ENCODE results near the gene CD200R1.

CD200R1 gene

DNA sequence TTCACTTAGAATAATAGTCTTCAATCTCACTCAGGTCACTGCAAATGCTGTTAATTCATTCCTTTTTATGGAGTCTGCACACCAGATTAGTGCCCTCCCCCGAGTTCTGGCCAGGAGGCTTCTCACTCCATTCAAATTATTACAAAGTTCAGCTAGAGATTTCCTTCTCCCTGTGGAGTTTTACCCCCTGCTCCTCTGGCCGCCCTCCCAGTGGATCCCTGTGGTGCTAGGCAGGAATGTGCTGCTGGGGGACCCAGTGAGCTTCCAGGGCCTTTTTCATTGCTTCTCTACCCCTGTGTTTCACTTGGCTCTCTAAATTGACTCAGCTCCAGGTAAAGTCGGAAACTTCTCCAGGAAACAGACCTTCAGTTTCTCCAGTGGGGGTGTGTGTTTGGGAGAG, 85.5 kb downstream of the CD200R1 start (continued):
- TF ChIP-seq, protein P1, sequence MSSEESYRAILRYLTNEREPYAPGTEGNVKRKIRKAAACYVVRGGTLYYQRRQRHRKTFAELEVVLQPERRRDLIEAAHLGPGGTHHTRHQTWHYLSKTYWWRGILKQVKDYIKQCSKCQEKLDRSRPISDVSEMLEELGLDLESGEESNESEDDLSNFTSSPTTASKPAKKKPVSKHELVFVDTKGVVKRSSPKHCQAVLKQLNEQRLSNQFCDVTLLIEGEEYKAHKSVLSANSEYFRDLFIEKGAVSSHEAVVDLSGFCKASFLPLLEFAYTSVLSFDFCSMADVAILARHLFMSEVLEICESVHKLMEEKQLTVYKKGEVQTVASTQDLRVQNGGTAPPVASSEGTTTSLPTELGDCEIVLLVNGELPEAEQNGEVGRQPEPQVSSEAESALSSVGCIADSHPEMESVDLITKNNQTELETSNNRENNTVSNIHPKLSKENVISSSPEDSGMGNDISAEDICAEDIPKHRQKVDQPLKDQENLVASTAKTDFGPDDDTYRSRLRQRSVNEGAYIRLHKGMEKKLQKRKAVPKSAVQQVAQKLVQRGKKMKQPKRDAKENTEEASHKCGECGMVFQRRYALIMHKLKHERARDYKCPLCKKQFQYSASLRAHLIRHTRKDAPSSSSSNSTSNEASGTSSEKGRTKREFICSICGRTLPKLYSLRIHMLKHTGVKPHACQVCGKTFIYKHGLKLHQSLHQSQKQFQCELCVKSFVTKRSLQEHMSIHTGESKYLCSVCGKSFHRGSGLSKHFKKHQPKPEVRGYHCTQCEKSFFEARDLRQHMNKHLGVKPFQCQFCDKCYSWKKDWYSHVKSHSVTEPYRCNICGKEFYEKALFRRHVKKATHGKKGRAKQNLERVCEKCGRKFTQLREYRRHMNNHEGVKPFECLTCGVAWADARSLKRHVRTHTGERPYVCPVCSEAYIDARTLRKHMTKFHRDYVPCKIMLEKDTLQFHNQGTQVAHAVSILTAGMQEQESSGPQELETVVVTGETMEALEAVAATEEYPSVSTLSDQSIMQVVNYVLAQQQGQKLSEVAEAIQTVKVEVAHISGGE (tag by site-specific recombination; conservative IDR thresholded peaks at IDR 0.05; ENCODE audit: low read depth), result no peak
- TF ChIP-seq ZNF792 (tag by site-specific recombination; IDR thresholded peaks at IDR 0.05) (no peak), HOXC10 (CRISPR knock-in tag; IDR thresholded peaks at IDR 0.05) (no peak), ZNF629 (tag by site-specific recombination; IDR thresholded peaks at IDR 0.05) (no peak)
- TF ChIP-seq, protein P2, sequence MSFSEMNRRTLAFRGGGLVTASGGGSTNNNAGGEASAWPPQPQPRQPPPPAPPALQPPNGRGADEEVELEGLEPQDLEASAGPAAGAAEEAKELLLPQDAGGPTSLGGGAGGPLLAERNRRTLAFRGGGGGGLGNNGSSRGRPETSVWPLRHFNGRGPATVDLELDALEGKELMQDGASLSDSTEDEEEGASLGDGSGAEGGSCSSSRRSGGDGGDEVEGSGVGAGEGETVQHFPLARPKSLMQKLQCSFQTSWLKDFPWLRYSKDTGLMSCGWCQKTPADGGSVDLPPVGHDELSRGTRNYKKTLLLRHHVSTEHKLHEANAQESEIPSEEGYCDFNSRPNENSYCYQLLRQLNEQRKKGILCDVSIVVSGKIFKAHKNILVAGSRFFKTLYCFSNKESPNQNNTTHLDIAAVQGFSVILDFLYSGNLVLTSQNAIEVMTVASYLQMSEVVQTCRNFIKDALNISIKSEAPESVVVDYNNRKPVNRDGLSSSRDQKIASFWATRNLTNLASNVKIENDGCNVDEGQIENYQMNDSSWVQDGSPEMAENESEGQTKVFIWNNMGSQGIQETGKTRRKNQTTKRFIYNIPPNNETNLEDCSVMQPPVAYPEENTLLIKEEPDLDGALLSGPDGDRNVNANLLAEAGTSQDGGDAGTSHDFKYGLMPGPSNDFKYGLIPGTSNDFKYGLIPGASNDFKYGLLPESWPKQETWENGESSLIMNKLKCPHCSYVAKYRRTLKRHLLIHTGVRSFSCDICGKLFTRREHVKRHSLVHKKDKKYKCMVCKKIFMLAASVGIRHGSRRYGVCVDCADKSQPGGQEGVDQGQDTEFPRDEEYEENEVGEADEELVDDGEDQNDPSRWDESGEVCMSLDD (tag by site-specific recombination; IDR thresholded peaks at IDR 0.05), result no peak
- TF ChIP-seq, protein P3, sequence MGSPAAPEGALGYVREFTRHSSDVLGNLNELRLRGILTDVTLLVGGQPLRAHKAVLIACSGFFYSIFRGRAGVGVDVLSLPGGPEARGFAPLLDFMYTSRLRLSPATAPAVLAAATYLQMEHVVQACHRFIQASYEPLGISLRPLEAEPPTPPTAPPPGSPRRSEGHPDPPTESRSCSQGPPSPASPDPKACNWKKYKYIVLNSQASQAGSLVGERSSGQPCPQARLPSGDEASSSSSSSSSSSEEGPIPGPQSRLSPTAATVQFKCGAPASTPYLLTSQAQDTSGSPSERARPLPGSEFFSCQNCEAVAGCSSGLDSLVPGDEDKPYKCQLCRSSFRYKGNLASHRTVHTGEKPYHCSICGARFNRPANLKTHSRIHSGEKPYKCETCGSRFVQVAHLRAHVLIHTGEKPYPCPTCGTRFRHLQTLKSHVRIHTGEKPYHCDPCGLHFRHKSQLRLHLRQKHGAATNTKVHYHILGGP (tag by site-specific recombination; IDR thresholded peaks at IDR 0.05), result no peak
- TF ChIP-seq, protein P4, sequence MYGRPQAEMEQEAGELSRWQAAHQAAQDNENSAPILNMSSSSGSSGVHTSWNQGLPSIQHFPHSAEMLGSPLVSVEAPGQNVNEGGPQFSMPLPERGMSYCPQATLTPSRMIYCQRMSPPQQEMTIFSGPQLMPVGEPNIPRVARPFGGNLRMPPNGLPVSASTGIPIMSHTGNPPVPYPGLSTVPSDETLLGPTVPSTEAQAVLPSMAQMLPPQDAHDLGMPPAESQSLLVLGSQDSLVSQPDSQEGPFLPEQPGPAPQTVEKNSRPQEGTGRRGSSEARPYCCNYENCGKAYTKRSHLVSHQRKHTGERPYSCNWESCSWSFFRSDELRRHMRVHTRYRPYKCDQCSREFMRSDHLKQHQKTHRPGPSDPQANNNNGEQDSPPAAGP (tag by site-specific recombination; IDR thresholded peaks at IDR 0.05), result no peak

DNA sequence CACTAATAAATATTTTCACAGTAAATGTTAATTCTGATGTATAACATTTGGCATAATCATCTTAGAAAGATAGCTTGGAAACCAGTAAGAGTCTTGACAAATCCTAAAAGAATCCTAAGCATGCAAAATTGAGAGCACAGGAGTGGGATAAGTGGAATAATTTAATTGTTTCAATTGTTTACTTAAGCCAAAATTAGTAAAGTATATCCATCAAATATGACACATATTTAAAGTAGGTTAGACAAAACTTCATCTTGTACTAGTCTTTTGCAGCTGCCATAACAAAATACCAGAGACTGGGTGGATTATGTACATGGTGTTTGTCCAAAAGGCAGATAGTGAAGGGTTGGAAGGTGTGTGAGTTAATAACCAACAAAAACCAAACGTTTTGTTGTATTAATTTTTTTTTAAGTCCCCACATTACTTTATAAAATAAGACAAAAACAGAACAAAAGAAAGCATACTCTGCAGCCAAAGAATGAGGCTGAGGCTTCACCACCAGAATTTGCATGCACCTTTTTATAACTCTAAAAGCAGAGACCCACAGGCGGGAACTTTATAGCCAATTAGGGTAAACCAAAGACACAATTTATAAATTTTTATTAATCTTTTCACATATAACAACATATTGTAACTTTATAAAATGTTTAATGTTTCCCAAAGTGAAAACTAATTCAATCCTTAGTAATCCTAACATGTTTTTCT, 86.4 kb downstream of the CD200R1 start:
- Histone ChIP-seq H3K27ac (ENCODE audit: extremely low read depth, low read depth, low read length) (no peak overlapping the region), H3K36me3 (ENCODE audit: control insufficient read depth in 2 of 2, insufficient read depth in 1 of 2, low read length in 2 of 2) (no peaks in the 10 kb centered on the region), H3K4me3 (ENCODE audit: low read depth, low read length) (no peak overlapping the region), H3K4me1 (ENCODE audit: control insufficient read depth, insufficient read depth, low read length) (no peaks in the 10 kb centered on the region), H3K9me3 (ENCODE audit: control insufficient read depth, insufficient read depth, low read depth, low read length) (no peaks in the 10 kb centered on the region)
- CTCF ChIA-PET, result interaction anchor here (0.6 kb wide), 1 partner anchor 86 kb away, joined by 3 read pairs; no protein-coding TSS in a partner anchor
- POLR2A ChIA-PET, result no interaction called here
- TF ChIP-seq, protein P5, sequence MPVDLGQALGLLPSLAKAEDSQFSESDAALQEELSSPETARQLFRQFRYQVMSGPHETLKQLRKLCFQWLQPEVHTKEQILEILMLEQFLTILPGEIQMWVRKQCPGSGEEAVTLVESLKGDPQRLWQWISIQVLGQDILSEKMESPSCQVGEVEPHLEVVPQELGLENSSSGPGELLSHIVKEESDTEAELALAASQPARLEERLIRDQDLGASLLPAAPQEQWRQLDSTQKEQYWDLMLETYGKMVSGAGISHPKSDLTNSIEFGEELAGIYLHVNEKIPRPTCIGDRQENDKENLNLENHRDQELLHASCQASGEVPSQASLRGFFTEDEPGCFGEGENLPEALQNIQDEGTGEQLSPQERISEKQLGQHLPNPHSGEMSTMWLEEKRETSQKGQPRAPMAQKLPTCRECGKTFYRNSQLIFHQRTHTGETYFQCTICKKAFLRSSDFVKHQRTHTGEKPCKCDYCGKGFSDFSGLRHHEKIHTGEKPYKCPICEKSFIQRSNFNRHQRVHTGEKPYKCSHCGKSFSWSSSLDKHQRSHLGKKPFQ (tag by site-specific recombination; IDR thresholded peaks at IDR 0.05), result no peak
- TF ChIP-seq ZNF548 (tag by site-specific recombination; IDR thresholded peaks at IDR 0.05), result no peak
- no peak for TF ChIP-seq ZNF157 (tag by site-specific recombination; IDR thresholded peaks at IDR 0.05)
- TF ChIP-seq, protein P3 (tag by site-specific recombination; IDR thresholded peaks at IDR 0.05), result no peak
- TF ChIP-seq ZNF37A (tag by site-specific recombination; IDR thresholded peaks at IDR 0.05), result no peak
- TF ChIP-seq RBAK (tag by site-specific recombination; IDR thresholded peaks at IDR 0.05), result no peak
